ENCODE results near the gene SGF29. TPM values are rescaled to one million over a fixed set of nuclear protein-coding genes. Genes with fewer than 3 reads are reported as not detected.

The SGF29 gene
- total and polyA plus RNA-seq, 2 of the 8 experiments (the other 6 are each of a cell fraction or from before 2014, with no cell fraction given), result 3.1 to 22.7 TPM

GRCh38 chr16:28610595-28611191, 57.0 kb downstream of the SGF29 start:
- Histone ChIP-seq H3K4ac (replicated peaks; ENCODE audit: insufficient read length, low read depth, low read length) (no peak overlapping the region), H3K9me3 (ENCODE audit: insufficient read depth in 2 of 2, low read depth in 1 of 2, low read length in 1 of 2) (no peaks in the 10 kb centered on the region), H3K27me3 (replicated peaks in 1 of 4; ENCODE audit: control insufficient read depth in 3 of 4, extremely low read depth in 1 of 4, insufficient read depth in 3 of 4, low read length in 3 of 4) (no peaks in the 10 kb centered on the region), H3K18ac (ENCODE audit: extremely low read depth, low read length) (peak overlapping the region; percentile 60), H3K36me3 (ENCODE audit: control insufficient read depth in 2 of 4, insufficient read depth in 4 of 4, low read length in 3 of 4) (no peaks in the 10 kb centered on the region), H3K23me2 (ENCODE audit: low read depth, low read length) (no peaks in the 10 kb centered on the region), H3K9ac (replicated peaks in 1 of 4; ENCODE audit: extremely low read depth in 1 of 4, low read depth in 3 of 4, low read length in 3 of 4) (no peak overlapping the region), H2BK20ac (ENCODE audit: low read length) (no peak overlapping the region), H3K56ac (replicated peaks; ENCODE audit: insufficient read length, low read depth, low read length) (no peak overlapping the region), H2BK120ac (replicated peaks; ENCODE audit: low read depth, low read length) (no peak overlapping the region), H3K4me3 (ENCODE audit: extremely low read depth in 1 of 4, insufficient read depth in 2 of 4, low read depth in 3 of 4, low read length in 4 of 4) (no peak overlapping the region), H3K27ac (ENCODE audit: low read depth, low read length) (no peak overlapping the region), H3K79me2 (ENCODE audit: control insufficient read depth in 1 of 2, insufficient read depth in 2 of 2, low read length in 2 of 2) (no peaks in the 10 kb centered on the region), H4K8ac (ENCODE audit: extremely low read depth, insufficient read depth, low read length) (0 out of 2 replicates have a peak overlapping the region, but pooled peaks have one; percentile 71), H3K4me2 (ENCODE audit: insufficient read depth in 1 of 2, low read depth in 2 of 2, low read length in 2 of 2) (no peak overlapping the region), H2AFZ (ENCODE audit: low read length) (no peak overlapping the region), H3K23ac (ENCODE audit: insufficient read length) (no peak overlapping the region), H3K14ac (ENCODE audit: insufficient read length) (no peak overlapping the region), H2BK15ac (ENCODE audit: low read length) (0 out of 2 replicates have a peak overlapping the region, but pooled peaks have one; percentile 61), H3K4me1 (replicated peaks in 1 of 4; ENCODE audit: control insufficient read depth in 3 of 4, insufficient read depth in 4 of 4, low read length in 3 of 4) (peaks cover 0 to 16% (median 6%) of the 10 kb centered on the region in 4 experiments; a peak in 3 of 7 replicates), H2BK12ac (ENCODE audit: low read depth, low read length) (0 out of 2 replicates have a peak overlapping the region, but pooled peaks have one; percentile 27), H2BK5ac (ENCODE audit: low read depth, low read length) (no peak overlapping the region; the same call in 1 of the 2 replicates), H3K79me1 (ENCODE audit: low read depth, low read length) (no peaks in the 10 kb centered on the region), H4K20me1 (replicated peaks in 1 of 2; ENCODE audit: control insufficient read depth in 1 of 2, insufficient read depth in 2 of 2, low read length in 2 of 2) (no peaks in the 10 kb centered on the region), H2AK5ac (ENCODE audit: low read depth, low read length) (0 out of 2 replicates have a peak overlapping the region, but pooled peaks have one; percentile 8), H4K91ac (replicated peaks; ENCODE audit: insufficient read length, low read length) (no peak overlapping the region), H4K5ac (ENCODE audit: insufficient read length, low read depth, low read length) (no peak overlapping the region)
- 90% methylated on average over 10 of the region's 10 CpGs; no CpG with 5 or more reads in 1 of the 2 experiments for WGBS, 2 experiments (ENCODE audit: extremely low coverage in 1 of 2, insufficient coverage in 1 of 2, insufficient read length in 1 of 2, insufficient replicate concordance in 2 of 2, low coverage in 1 of 2, low lambda C conversion rate in 2 of 2, missing lambda C conversion rate in 1 of 2)
- DNase-seq (ENCODE audit: low read depth in 1 of 2, low spot score in 2 of 2) (no peak), FAIRE-seq (no peak)
- POLR2A ChIA-PET (ENCODE audit: partially characterized antibody), result no interaction called here
- CTCF ChIA-PET (ENCODE audit: partially characterized antibody), result interaction anchor here (1.0 kb wide), 1 partner anchor 61 kb away, joined by 3 read pairs; no protein-coding TSS in a partner anchor
- TF ChIP-seq KDM5A (IDR thresholded peaks at IDR 0.05; ENCODE audit: low read length), result no peak
- TF ChIP-seq SP1 (IDR thresholded peaks at IDR 0.05; ENCODE audit: low read depth, low read length), result no peak
- TF ChIP-seq POLR2AphosphoS5 (IDR thresholded peaks at IDR 0.05; ENCODE audit: low read depth, low read length), result no peak
- no peak for TF ChIP-seq GTF2F1 (IDR thresholded peaks at IDR 0.05; ENCODE audit: borderline replicate concordance, low read depth, low read length)
- TF ChIP-seq EP300 (IDR thresholded peaks at IDR 0.05; ENCODE audit: borderline replicate concordance in 1 of 2, low read depth in 2 of 2, low read length in 2 of 2), result no peak
- TF ChIP-seq MAX (IDR thresholded peaks at IDR 0.05), result no peak
- no peak for TF ChIP-seq GABPA (IDR thresholded peaks at IDR 0.05; ENCODE audit: borderline replicate concordance, insufficient read depth, low read length)
- TF ChIP-seq CTBP2 (IDR thresholded peaks at IDR 0.05; ENCODE audit: borderline replicate concordance, insufficient read depth, insufficient read length, low read length), result no peak
- no peak for TF ChIP-seq JUND (IDR thresholded peaks at IDR 0.05; ENCODE audit: low read length)
- TF ChIP-seq SIRT6 (IDR thresholded peaks at IDR 0.05; ENCODE audit: low read length), result no peak
- TF ChIP-seq SAP30 (IDR thresholded peaks at IDR 0.05; ENCODE audit: insufficient read depth, insufficient replicate concordance, low read length), result no peak
- TF ChIP-seq BRCA1 (IDR thresholded peaks at IDR 0.05; ENCODE audit: low read depth, low read length), result no peak
- TF ChIP-seq RFX5 (IDR thresholded peaks at IDR 0.05; ENCODE audit: borderline replicate concordance, low read depth, low read length), result no peak

All from H1 (cell line).